ENCODE measurements around the gene CYB5R3.

The CYB5R3 gene

GRCh38 chr22:42644422-42645340 lies 4.5 kb downstream of the CYB5R3 start:
- DNase-seq = no peak

DNA sequence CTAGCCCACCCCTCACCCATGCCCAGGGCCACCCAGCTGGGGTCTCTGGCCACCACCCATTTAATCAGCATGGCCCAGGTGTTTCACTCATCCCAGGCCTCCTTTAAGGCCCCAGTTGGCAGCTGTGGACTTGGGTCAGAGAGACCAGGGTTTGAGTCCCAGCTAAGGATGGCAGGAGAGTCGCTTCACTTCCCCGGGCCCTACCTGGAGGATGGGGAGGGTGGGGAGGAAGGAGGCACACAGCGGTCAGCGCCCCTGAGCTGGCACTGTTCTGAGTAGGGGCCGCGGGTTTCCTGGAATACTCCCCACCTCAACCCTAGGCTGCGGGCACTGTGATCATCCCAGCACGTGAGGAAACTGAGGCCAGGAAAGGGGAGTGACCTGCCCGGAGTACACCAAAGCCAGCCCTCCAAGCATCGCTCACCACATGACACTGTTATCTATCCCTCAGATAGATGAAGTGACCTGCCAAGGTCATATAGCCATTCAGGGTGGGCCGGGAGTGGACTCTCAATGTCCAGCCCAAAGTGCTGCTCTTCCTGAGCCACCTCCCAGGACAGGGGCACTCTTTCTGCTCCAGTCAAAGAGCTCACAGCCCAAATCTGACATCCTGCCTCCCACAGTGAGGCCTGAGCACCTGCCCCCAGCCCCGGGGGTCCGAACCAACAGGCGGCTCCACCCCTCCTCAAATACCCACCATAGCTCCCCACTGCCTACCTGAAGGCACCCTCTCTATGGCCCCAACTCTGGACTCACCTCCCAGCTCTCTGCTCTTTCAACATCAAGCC lies 5.4 kb downstream of the CYB5R3 start:
- no peak for DNase-seq

DNA sequence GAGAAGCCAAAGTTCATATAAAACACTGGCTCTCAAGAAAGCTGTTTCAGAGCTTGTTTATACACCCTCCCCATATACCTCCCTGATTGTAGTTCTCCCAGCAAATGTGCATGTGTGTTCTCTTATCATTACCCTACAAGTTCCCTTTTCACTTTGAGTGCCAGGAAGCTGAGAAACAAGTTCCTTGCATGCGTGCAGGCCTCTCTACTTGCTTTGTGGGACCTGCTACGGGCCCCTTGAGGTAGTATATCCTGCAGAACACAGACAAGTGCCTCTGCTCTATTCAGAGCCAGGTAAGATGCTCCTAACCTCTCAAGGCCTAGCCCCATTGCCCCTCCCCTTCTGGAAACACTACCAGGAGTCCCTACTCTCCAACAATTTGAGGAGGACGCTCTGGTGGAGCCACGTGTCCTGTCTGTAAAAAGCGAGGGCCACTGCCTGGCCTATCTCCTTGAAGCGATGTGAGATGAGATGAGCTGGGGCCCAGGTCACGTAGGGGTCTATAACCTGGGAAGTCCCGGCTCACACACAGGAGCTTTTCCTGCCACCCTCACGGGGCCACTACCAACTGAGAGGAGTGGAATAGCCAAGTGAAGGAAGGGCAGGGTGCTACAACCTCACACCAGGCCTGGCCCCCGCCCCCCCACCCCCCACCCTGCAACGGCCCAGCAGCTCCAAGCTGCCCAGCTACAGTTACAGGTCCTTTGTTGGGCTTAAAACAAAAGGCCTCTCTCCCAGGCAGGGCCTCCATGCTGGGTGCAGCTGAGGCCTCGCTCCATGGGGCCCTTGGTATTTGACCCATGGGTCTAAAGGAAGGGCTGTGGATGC lies 6.2 kb downstream of the CYB5R3 start:
- no peak for DNase-seq

DNA sequence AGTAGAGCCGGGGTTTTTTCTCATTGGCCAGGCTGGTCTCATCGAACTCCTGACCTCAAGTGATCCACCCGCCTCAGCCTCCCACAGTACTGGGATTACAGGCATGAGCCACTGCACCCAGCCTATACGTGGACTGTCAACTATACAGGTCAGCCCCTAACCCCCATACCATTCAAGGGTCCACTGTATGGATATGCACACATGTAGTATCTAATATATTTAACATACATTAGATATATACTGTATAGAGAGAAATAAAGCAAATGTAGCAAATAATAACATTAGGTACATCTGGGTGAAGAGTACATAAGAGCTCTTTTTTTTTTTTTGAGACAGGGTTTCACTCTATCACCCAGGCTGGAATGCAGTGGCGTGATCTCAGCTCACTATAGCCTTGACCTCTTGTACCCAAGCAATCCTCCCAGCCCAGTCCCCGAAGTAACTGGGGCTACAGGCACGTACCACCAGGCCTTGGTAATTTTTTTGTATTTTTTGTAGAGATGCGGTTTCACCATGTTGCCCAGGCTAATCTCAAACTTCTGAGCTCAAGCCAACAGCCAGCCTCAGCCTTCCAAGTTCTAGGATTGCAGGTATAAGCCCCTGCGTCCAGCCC lies 7.3 kb downstream of the CYB5R3 start:
- no peak for DNase-seq

GRCh38 chr22:42639541-42640241 lies 9.5 kb downstream of the CYB5R3 start:
- DNase-seq = no peak

DNA sequence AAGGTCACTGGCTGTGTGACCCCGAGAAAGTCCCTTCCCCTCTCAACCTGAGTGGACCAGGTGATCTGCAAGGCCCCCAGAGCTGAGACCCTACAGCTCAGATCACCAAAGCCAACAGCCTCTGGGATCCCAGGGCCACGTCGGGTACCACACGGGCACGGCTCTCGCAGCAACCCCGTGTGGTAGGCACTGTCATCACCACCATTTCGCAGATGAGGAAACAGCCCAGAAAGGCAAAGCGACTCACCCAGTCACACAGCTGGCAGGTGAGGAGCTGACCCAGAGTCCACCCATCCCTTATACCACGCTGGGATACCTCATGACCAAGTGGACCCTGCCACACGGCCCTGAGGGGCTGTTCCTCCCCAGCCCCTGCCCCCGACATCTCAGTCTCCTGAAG lies 11.6 kb downstream of the CYB5R3 start:
- no peak for DNase-seq

GRCh38 chr22:42636506-42636905 lies 12.7 kb downstream of the CYB5R3 start:
- no peak for DNase-seq

DNA sequence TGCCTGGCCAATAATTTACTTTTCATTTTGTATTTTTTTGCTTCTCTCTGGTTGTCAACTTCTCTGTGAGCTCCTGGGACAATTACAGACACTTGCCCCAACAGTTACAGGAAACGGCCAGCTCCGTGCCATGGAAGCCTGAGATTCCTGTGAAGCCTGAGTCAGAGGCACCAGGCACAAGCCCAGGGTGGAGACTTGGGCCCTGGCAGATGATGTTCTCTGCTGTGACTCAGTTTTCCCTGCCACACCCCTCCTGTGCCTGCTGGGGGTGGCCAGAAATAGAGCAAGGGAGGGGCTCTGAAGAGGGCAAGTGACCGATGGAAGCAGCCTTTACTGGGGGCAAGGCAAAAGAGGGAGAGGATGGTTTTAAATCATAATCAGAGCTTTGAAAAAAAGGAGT lies 13.7 kb downstream of the CYB5R3 start:
- DNase-seq = no peak

- DNase-seq = no peak
Measured at GRCh38 chr22:42633013-42633412, 16.2 kb downstream of the CYB5R3 start.

GRCh38 chr22:42632096-42632495 lies 17.1 kb downstream of the CYB5R3 start:
- no peak for DNase-seq

- DNase-seq = no peak
Measured at GRCh38 chr22:42630901-42631602, 18.1 kb downstream of the CYB5R3 start.

- no peak for DNase-seq
Measured at GRCh38 chr22:42630211-42630610, 19.0 kb downstream of the CYB5R3 start.

GRCh38 chr22:42627981-42628380 lies 21.2 kb downstream of the CYB5R3 start:
- DNase-seq = no peak

GRCh38 chr22:42626951-42627625 lies 22.1 kb downstream of the CYB5R3 start:
- no peak for DNase-seq

DNA sequence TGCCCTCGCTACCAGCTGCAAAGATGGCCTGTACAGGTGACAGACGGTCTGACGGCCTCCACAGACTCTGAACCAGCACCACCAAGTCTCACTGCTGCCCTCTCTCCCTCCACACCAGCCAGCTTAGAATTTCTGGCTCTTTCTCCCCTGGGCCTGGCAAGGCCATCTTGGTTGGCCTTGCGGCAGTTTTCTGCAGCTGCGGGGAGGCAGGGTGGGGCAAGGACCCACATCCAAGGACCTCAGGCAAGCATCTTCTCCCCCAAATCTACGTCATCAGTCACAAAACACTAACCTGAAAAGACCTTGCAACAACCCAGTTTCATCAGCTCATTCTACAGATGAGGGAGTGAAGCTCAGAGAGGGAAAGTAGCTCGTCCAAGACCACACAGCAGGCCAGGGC lies 22.8 kb downstream of the CYB5R3 start:
- DNase-seq = no peak

- DNase-seq = no peak
Measured at GRCh38 chr22:42625416-42625815, 23.8 kb downstream of the CYB5R3 start.

- no peak for DNase-seq
Measured at GRCh38 chr22:42624551-42625106, 24.6 kb downstream of the CYB5R3 start.

- peak; percentile 76 for DNase-seq
Measured at GRCh38 chr22:42623756-42624441, 25.3 kb downstream of the CYB5R3 start.

DNA sequence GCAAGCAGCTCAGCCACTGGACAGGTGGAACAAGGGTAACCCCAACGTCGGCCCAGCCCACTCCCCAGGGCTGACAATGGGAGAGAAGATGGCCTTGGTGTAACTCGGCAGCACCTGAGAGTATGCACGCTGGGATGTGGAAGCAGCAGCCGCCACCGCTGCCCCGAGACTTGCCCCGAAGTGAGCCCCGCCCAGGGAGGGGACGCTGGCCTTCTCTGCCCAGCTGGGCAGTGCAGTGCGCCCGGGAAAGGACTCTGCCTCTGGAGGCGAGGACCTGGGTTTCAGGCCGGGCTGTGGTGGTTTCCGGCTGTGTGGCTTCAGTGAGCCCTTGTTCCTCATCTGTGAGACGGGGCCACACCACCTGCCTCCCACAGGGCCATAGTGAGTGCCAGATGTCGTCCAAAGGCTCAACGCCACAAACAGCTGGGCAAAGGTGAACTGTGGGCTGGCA lies 25.9 kb downstream of the CYB5R3 start:
- DNase-seq = no peak
